CD4-positive, CD25-positive, alpha-beta regulatory T cell (primary cell): ENCODE data around the gene CS. TPM values are rescaled to one million over a fixed set of nuclear protein-coding genes. Genes with fewer than 3 reads are reported as not detected.

Source experiments
- ATAC-seq, 2 donors: fragments of 150-1000 bp; cut with Tn5 transposase; one replicate each; pipeline ENCODE4 v1.10.0; 2021; ENCODE audit warnings: low read depth in 2 of 2, moderate number of reproducible peaks in 2 of 2, moderate library complexity in 1 of 2
- DNase-seq, 3 donors: peaks; one replicate each; pipeline versions ENCODE4 v3.0.0 to v3.0.0-alpha.2; 2012 to 2022; ENCODE audit warnings: mixed read lengths in 1 of 3
- H3K27ac ChIP-seq: one replicate; pipeline ENCODE4 v1.7.0; 2013; ENCODE audit warnings: mild to moderate bottlenecking, low read length; ENCODE audit not compliant: insufficient read depth, poor library complexity, severe bottlenecking
- H3K27me3 ChIP-seq: one replicate; pipeline ENCODE4 v1.7.0; 2013; ENCODE audit warnings: low read length; ENCODE audit not compliant: control insufficient read depth, insufficient read depth
- H3K36me3 ChIP-seq: one replicate; pipeline ENCODE4 v1.7.0; 2013; ENCODE audit warnings: mild to moderate bottlenecking, low read length, moderate library complexity; ENCODE audit not compliant: control insufficient read depth, insufficient read depth
- H3K4me1 ChIP-seq: 2 replicates; pipeline ENCODE4 v1.7.0; 2013; ENCODE audit warnings: mild to moderate bottlenecking, low read length; ENCODE audit not compliant: insufficient read depth, control insufficient read depth, poor library complexity, severe bottlenecking
- H3K4me3 ChIP-seq: one replicate; pipeline ENCODE4 v1.7.0; 2013; ENCODE audit warnings: low read depth, mild to moderate bottlenecking, low read length, moderate library complexity
- H3K9me3 ChIP-seq, 2 experiments: 1 replicate in 1 of 2; 2 replicates in 1 of 2; pipeline ENCODE4 v1.7.0; 2013; ENCODE audit warnings: low read length in 2 of 2, mild to moderate bottlenecking in 1 of 2, moderate library complexity in 1 of 2; ENCODE audit not compliant: control insufficient read depth in 2 of 2
- H3K27ac Mint-ChIP-seq, 3 donors: one replicate each; pipeline ENCODE4 v1.8.0; 2020 to 2022; ENCODE audit warnings: mild to moderate bottlenecking in 3 of 3, mixed read lengths in 3 of 3, moderate library complexity in 2 of 3
- H3K27me3 Mint-ChIP-seq: one replicate; pipeline ENCODE4 v1.8.0; 2022; ENCODE audit warnings: mild to moderate bottlenecking, mixed read lengths
- H3K36me3 Mint-ChIP-seq: one replicate; pipeline ENCODE4 v1.8.0; 2020; ENCODE audit warnings: mixed read lengths
- H3K4me1 Mint-ChIP-seq, 4 donors: one replicate each; pipeline ENCODE4 v1.8.0; 2020 to 2022; ENCODE audit warnings: mixed read lengths in 4 of 4, mild to moderate bottlenecking in 1 of 4
- H3K4me3 Mint-ChIP-seq, 4 donors: one replicate each; pipeline ENCODE4 v1.8.0; 2020 to 2022; ENCODE audit warnings: mild to moderate bottlenecking in 4 of 4, mixed read lengths in 4 of 4, moderate library complexity in 3 of 4
- H3K9me3 Mint-ChIP-seq, 7 donors: one replicate each; pipeline ENCODE4 v1.8.0; 2020 to 2022; ENCODE audit warnings: mixed read lengths in 7 of 7, mild to moderate bottlenecking in 3 of 7, moderate library complexity in 2 of 7
- polyA plus RNA-seq, 4 donors: library from polyadenylated mRNA; unstranded; fragments of 300-500 nt; fragmentation: Illumina TruSeq; gene quantifications; one replicate each; pipeline ENCODE4 v1.2.3, GENCODE V29; 2021
- total RNA-seq: library from RNA; stranded (reverse); gene quantifications from one replicate; pipeline ENCODE4 v1.2.3, GENCODE V29; 2022

CS gene
- total and polyA plus RNA-seq, 5 donors from 2014 or later = 69.3 to 173 (median 77.3) TPM

DNA sequence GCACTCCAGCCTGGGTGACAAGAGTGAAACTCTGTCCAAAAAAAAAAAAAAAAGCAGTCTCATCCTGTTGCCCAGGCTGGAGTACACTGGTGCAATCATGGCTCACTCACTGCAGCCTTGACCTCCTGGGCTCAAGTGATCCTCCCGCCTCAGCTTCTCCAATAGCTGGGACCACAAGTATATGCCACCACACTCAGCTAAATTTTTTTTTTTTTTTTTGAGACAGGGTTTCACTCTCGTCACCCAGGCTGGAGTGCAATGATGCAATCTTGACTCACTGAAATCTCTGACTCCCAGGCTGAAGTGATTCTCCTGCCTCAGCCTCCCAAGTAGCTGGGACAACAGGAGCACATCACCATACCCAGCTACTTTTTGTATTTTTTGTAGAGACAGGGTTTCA lies 20.9 kb upstream of the CS start:
- Mint-ChIP-seq H3K27ac (peak overlapping the region in 1 of 3 donors; percentile 66), H3K36me3 (peaks cover 46% of the 10 kb centered on the region), H3K27me3 (no peaks in the 10 kb centered on the region), H3K9me3 (no peaks in the 10 kb centered on the region), H3K4me3 (no peak overlapping the region), H3K4me1 (peaks cover 0 to 6% (median 4%) of the 10 kb centered on the region in 4 donors)
- H3K27me3 ChIP-seq = no peaks in the 10 kb centered on the region
- H3K4me3 ChIP-seq = no peak overlapping the region
- H3K27ac ChIP-seq = no peak overlapping the region
- H3K9me3 ChIP-seq = no peaks in the 10 kb centered on the region
- DNase-seq = no peak
- peaks cover 5% of the 10 kb centered on the region for H3K4me1 ChIP-seq
- no peak for ATAC-seq
- H3K36me3 ChIP-seq = peaks cover 43% of the 10 kb centered on the region

DNA sequence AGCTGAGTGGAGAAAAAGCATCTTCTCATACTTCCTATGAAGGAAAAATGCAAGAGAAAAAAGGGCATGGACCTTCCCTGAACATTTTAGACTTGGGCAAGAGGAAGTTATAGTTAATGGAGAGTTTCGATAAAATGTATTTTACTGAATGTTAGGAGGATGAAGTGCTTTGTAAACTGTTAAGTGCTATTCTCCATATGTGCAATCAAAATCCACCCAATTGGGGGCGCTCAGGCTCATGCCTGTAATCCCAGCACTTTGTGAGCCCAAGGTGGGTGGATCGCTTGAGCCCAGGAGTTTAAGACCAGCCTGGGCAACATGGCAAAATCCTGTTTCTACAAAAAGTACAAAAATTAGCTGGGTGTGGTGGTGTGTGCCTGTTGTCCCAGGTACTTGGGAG lies 17.5 kb upstream of the CS start:
- Histone ChIP-seq H3K27ac (no peak overlapping the region), H3K9me3 (no peaks in the 10 kb centered on the region), H3K36me3 (peaks cover 14% of the 10 kb centered on the region), H3K27me3 (no peaks in the 10 kb centered on the region), H3K4me3 (no peak overlapping the region), H3K4me1 (peaks cover 14% of the 10 kb centered on the region)
- H3K27ac Mint-ChIP-seq = no peak overlapping the region
- peaks cover 25% of the 10 kb centered on the region for H3K36me3 Mint-ChIP-seq
- ATAC-seq (no peak), DNase-seq (no peak)
- H3K4me3 Mint-ChIP-seq = peak overlapping the region in 1 of 4 donors; percentile 25
- H3K4me1 Mint-ChIP-seq = peaks cover 4 to 24% (median 8%) of the 10 kb centered on the region in 4 donors
- H3K9me3 Mint-ChIP-seq = no peaks in the 10 kb centered on the region
- H3K27me3 Mint-ChIP-seq = no peaks in the 10 kb centered on the region

GRCh38 chr12:56315622-56316473 lies 15.7 kb upstream of the CS start, which contains the start of gene CNPY2:
TSS of gene CNPY2 (minus strand) at chr12:56315988. CDS start at chr12:56315217, 771 bp downstream.
- H3K9me3 Mint-ChIP-seq = no peaks in the 10 kb centered on the region
- peak; percentile 92 to 94 for ATAC-seq

GRCh38 chr12:56315249-56315621 lies 15.1 kb upstream of the CS start:
- Histone ChIP-seq H3K27me3 (no peaks in the 10 kb centered on the region), H3K9me3 (no peaks in the 10 kb centered on the region), H3K4me1 (peaks cover 14% of the 10 kb centered on the region), H3K27ac (peak overlapping the region; percentile 93), H3K4me3 (peak overlapping the region; percentile 82), H3K36me3 (peaks cover 14% of the 10 kb centered on the region)
- H3K4me3 Mint-ChIP-seq = peak overlapping the region; percentile 98 to 100 (median 98)
- no peaks in the 10 kb centered on the region for H3K27me3 Mint-ChIP-seq
- peaks cover 4 to 24% (median 8%) of the 10 kb centered on the region in 4 donors for H3K4me1 Mint-ChIP-seq
- peak overlapping the region in 2 of 3 donors; percentile 99 for H3K27ac Mint-ChIP-seq
- peaks cover 17% of the 10 kb centered on the region for H3K36me3 Mint-ChIP-seq
- H3K9me3 Mint-ChIP-seq = no peaks in the 10 kb centered on the region
- DNase-seq (no peak), ATAC-seq (no peak)

More at GRCh38 chr12:56315622-56316473, 15.7 kb upstream of the CS start, which contains the start of gene CNPY2:
- H3K4me3 ChIP-seq = peak within 1 kb of the TSS; percentile 82
- Mint-ChIP-seq H3K36me3 (peaks cover 17% of the 10 kb centered on the region), H3K27me3 (no peaks in the 10 kb centered on the region), H3K4me3 (peak within 1 kb of the TSS; percentile 98 to 100 (median 98)), H3K4me1 (peaks cover 4 to 24% (median 8%) of the 10 kb centered on the region in 4 donors), H3K27ac (peak within 1 kb of the TSS; percentile 98 to 99 (median 99))
- peaks cover 14% of the 10 kb centered on the region for H3K36me3 ChIP-seq
- peak; percentile 95 to 98 (median 95) for DNase-seq
- peak within 1 kb of the TSS; percentile 93 for H3K27ac ChIP-seq
- H3K9me3 ChIP-seq = no peaks in the 10 kb centered on the region
- peaks cover 14% of the 10 kb centered on the region for H3K4me1 ChIP-seq
- no peaks in the 10 kb centered on the region for H3K27me3 ChIP-seq

- H3K36me3 ChIP-seq = peaks cover 29% of the 10 kb centered on the region
- Mint-ChIP-seq H3K27ac (no peak overlapping the region), H3K4me1 (peaks cover 4 to 18% (median 5%) of the 10 kb centered on the region in 4 donors), H3K36me3 (peaks cover 14% of the 10 kb centered on the region), H3K9me3 (no peaks in the 10 kb centered on the region), H3K27me3 (no peaks in the 10 kb centered on the region), H3K4me3 (no peak overlapping the region)
- DNase-seq (no peak), ATAC-seq (no peak)
- H3K4me3 ChIP-seq = no peak overlapping the region
- H3K4me1 ChIP-seq = peaks cover 10% of the 10 kb centered on the region
- H3K9me3 ChIP-seq = no peaks in the 10 kb centered on the region
- H3K27ac ChIP-seq = no peak overlapping the region
- H3K27me3 ChIP-seq = no peaks in the 10 kb centered on the region
These were observed 10.9 kb upstream of the CS start for GRCh38 chr12:56311003-56311402.

DNA sequence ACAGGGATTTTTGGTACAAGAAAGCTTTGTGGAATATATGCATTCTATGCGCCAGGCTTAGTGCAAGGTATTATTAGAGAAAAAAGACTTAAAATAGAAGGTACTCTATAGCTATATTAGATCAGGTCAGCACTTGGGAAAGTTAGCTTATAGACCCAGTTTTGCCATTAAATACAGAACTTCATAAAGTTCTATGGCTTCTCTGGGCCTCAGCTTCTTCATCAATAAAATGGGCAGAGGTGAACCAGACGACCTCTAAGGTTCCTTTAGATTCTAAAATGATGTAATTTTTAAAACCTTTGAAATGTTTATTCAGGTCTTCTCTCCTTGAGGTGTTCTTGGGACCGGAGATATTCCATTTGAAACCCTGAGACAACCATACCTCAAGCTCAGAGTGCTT lies 8.6 kb upstream of the CS start:
- Mint-ChIP-seq H3K4me1 (no peaks in the 10 kb centered on the region), H3K36me3 (peaks cover 9% of the 10 kb centered on the region), H3K9me3 (no peaks in the 10 kb centered on the region), H3K27ac (no peak overlapping the region), H3K27me3 (no peaks in the 10 kb centered on the region), H3K4me3 (peak overlapping the region in 2 of 4 donors; percentile 35 to 54)
- no peaks in the 10 kb centered on the region for H3K4me1 ChIP-seq
- no peak overlapping the region for H3K27ac ChIP-seq
- H3K27me3 ChIP-seq = no peaks in the 10 kb centered on the region
- H3K4me3 ChIP-seq = no peak overlapping the region
- ATAC-seq (no peak), DNase-seq (no peak)
- H3K9me3 ChIP-seq = no peaks in the 10 kb centered on the region
- H3K36me3 ChIP-seq = peaks cover 26% of the 10 kb centered on the region

DNA sequence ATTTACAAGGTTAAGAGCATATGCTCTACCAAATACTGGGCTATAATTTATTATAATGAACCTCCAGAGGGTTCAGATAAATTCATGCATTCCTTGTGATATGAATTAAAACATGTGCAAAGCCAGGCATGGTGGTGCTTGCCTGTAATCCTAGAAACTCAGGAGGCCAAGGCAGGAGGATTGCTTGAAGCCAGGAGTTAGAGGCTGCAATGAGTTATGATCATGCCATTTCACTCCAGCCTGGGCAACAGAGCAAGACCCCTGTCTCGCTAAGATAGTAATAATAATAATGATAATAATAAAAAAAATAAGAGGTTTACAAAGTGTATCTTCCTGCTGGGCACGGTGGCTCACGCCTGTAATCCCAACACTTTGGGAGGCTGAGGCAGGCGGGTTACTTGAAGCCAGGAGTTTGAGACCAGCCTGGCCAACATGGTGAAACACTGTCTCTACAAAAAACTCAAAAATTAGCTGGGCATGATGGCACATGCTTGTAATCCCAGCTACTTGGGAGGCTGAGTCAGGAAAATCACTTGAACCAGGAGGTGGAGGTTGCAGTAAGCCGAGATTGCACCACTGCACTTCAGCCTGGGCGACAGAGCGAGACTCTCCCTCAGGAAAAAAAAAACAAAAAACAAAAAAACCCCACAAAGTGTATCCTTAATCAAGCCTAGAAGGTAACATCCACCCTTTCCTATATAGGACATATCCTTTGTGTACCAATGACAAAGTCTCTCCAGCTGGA lies 7.3 kb upstream of the CS start:
- peaks cover 26% of the 10 kb centered on the region for H3K36me3 ChIP-seq
- Mint-ChIP-seq H3K36me3 (peaks cover 9% of the 10 kb centered on the region), H3K27ac (no peak overlapping the region), H3K4me1 (peaks cover under 1 to 3% (median 2%) of the 10 kb centered on the region in 4 donors), H3K4me3 (no peak overlapping the region), H3K27me3 (no peaks in the 10 kb centered on the region), H3K9me3 (no peaks in the 10 kb centered on the region)
- H3K27ac ChIP-seq = no peak overlapping the region
- no peaks in the 10 kb centered on the region for H3K9me3 ChIP-seq
- H3K27me3 ChIP-seq = no peaks in the 10 kb centered on the region
- no peak for ATAC-seq
- no peak for DNase-seq
- H3K4me1 ChIP-seq = peaks cover 3% of the 10 kb centered on the region
- no peak overlapping the region for H3K4me3 ChIP-seq
